Vagina (tissue), 2 donors: ENCODE data around the gene FAM9C. TPM values are rescaled to one million over a fixed set of nuclear protein-coding genes. Genes with fewer than 3 reads are reported as not detected.

ENCODE experiments used
- DNase-seq, 2 donors: peaks; one replicate each; pipeline ENCODE4 v3.0.0-alpha.2; 2017; ENCODE audit errors: extremely low spot score in 2 of 2
- H3K27ac ChIP-seq: fragments of 200-600 bp; sonication (generic); one replicate; pipeline ENCODE4 v1.5.1; 2019
- H3K27me3 ChIP-seq: fragments of 200-600 bp; sonication (generic); one replicate; pipeline ENCODE4 v1.5.1; 2019
- H3K36me3 ChIP-seq, 2 donors: fragments of 200-600 bp; sonication (generic); one replicate each; pipeline ENCODE4 v1.5.1; 2017 to 2019
- H3K4me1 ChIP-seq: fragments of 200-600 bp; sonication (generic); one replicate; pipeline ENCODE4 v1.5.1; 2019
- H3K4me3 ChIP-seq, 2 donors: fragments of 200-600 bp; sonication (generic); 1 replicate in 1 of 2; 2 replicates in 1 of 2; pipeline ENCODE4 v1.5.1; 2016 to 2019
- H3K9me3 ChIP-seq: fragments of 200-600 bp; sonication (generic); one replicate; pipeline ENCODE4 v1.5.1; 2019
- POLR2A ChIP-seq, 2 donors: fragments of 450-650 bp; IDR thresholded peaks; one replicate each; pipeline ENCODE4 v1.6.1; 2017; ENCODE audit warnings: antibody characterized with exemption in 2 of 2, mild to moderate bottlenecking in 2 of 2, moderate library complexity in 2 of 2
- POLR2AphosphoS5 ChIP-seq, 2 donors: sonication (generic); formaldehyde crosslinking; IDR thresholded peaks; one replicate each; pipeline ENCODE4 v1.9.0; 2017; ENCODE audit warnings: antibody characterized with exemption in 2 of 2, mild to moderate bottlenecking in 2 of 2, low read depth in 1 of 2; ENCODE audit not compliant: insufficient read depth in 1 of 2
- intact Hi-C: fragments of 100-400 bp; cut with DNase I; formaldehyde crosslinking; loops from one replicate; pipeline ENCODE4 v1.15.1; 2023
- total RNA-seq: library from RNA; depleted of rRNA; stranded (reverse); fragments of >200 nt; gene quantifications from one replicate; pipeline ENCODE4 v1.2.3, GENCODE V29; 2016
- TF ChIP-seq, protein P1 (sequence below), 3 experiments: fragments of 450-650 bp in 2 of 3; fragments of 200-600 bp in 1 of 3; sonication (generic) in 1 of 3; IDR thresholded peaks; one replicate each; pipeline ENCODE4 v1.5.1; 2017 to 2019; ENCODE audit warnings: antibody characterized with exemption in 3 of 3, mild to moderate bottlenecking in 2 of 3, moderate library complexity in 2 of 3

FAM9C gene
- total RNA-seq, 1 donor from 2014 or later = not detected

DNA sequence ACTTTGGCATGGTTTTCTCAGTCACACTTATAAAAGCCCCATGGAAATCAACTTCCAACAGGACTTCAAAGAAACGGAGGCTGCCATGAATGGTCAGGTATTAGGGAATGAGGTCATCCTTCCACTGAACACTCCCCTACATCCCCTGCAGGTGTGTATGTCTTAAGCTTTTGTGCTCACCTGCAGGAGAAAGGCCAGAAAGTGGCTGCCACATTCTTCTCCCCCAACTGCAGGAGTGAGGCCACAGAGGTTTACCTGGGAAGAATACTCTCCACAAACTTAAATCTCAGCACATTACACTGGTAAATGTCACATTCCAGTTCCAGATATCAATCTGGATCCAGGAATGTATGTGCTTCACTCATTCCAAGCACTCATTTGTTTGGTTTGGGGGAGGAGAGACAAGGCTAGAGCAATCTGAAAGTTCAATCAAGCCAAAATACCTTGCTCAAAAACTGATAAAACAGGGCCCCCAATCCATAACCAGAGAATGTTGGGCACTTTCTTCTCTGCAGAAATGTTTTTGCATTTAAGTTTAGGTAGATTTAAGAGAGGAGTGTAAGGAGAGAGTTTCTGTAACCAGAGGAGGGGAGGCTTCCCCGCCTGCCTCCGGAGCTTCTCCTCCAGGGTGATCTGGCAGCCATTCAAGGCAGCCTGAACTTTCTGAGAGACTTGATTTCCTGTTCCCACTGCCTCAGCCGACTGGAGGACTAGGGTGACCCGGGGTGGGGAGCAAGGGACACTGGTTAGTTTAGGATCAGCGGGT lies 15.4 kb downstream of the FAM9C start:
- no peak overlapping the region for H3K4me3 ChIP-seq
- TF ChIP-seq POLR2A (IDR thresholded peaks at IDR 0.05) (no peak), POLR2AphosphoS5 (IDR thresholded peaks at IDR 0.05; ENCODE audit: insufficient read depth in 1 of 2, low read depth in 1 of 2) (no peak)
- TF ChIP-seq, protein P1, sequence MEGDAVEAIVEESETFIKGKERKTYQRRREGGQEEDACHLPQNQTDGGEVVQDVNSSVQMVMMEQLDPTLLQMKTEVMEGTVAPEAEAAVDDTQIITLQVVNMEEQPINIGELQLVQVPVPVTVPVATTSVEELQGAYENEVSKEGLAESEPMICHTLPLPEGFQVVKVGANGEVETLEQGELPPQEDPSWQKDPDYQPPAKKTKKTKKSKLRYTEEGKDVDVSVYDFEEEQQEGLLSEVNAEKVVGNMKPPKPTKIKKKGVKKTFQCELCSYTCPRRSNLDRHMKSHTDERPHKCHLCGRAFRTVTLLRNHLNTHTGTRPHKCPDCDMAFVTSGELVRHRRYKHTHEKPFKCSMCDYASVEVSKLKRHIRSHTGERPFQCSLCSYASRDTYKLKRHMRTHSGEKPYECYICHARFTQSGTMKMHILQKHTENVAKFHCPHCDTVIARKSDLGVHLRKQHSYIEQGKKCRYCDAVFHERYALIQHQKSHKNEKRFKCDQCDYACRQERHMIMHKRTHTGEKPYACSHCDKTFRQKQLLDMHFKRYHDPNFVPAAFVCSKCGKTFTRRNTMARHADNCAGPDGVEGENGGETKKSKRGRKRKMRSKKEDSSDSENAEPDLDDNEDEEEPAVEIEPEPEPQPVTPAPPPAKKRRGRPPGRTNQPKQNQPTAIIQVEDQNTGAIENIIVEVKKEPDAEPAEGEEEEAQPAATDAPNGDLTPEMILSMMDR (IDR thresholded peaks at IDR 0.05) = no peak
- H3K36me3 ChIP-seq = no peaks in the 10 kb centered on the region
- intact Hi-C loops = no loop called here
- peaks cover 23% of the 10 kb centered on the region for H3K4me1 ChIP-seq
- no peaks in the 10 kb centered on the region for H3K9me3 ChIP-seq
- H3K27me3 ChIP-seq = no peaks in the 10 kb centered on the region
- DNase-seq = no peak
- no peak overlapping the region for H3K27ac ChIP-seq

DNA sequence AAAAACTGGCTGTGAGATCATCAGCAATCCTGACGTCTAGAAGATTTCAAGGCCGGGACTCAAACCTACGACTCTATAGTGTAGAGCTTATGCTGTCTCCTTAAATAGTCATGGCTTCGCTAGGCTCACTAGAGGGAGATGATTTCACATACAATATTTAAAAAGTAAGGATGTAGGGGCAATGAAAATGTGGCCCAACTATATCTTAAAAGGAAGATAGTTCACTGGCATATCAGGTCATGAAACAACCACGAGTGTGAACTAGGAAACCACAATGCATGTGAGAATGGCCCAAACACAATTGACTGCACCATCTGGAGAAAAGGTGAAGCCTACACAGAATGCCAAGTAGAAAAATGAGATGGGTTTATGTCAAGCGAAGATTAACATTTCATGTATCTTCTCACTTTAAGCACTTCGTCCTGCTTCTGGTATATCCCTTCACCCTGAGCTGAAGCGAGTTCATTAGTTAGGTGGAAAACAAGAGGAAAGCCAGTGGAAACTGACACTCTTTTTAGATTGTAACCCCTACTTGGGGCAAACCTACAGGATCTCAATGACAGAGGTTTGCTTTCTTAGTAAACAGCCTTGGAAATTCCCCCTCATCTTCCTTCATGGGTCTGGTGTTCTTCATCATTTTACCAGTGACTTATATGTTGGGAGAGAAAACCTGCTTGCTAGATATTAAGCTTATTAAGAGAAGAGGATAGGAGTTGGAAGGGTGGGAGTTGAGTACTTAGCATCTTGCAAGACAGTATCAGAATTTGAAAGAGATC lies 17.4 kb downstream of the FAM9C start:
- intact Hi-C loops = no loop called here
- Histone ChIP-seq H3K27me3 (no peaks in the 10 kb centered on the region), H3K4me1 (peaks cover 23% of the 10 kb centered on the region), H3K4me3 (no peak overlapping the region), H3K36me3 (no peaks in the 10 kb centered on the region), H3K27ac (no peak overlapping the region), H3K9me3 (no peaks in the 10 kb centered on the region)
- no peak for TF ChIP-seq POLR2A (IDR thresholded peaks at IDR 0.05)
- TF ChIP-seq POLR2AphosphoS5 (IDR thresholded peaks at IDR 0.05; ENCODE audit: insufficient read depth in 1 of 2, low read depth in 1 of 2) = no peak
- TF ChIP-seq, protein P1 (IDR thresholded peaks at IDR 0.05) = no peak
- no peak for DNase-seq

GRCh38 chrX:13024986-13025385 lies 19.4 kb downstream of the FAM9C start:
- Histone ChIP-seq H3K4me1 (peaks cover 15% of the 10 kb centered on the region), H3K27ac (no peak overlapping the region), H3K27me3 (no peaks in the 10 kb centered on the region), H3K9me3 (no peaks in the 10 kb centered on the region), H3K4me3 (no peak overlapping the region), H3K36me3 (no peaks in the 10 kb centered on the region)
- no peak for DNase-seq
- TF ChIP-seq POLR2A (IDR thresholded peaks at IDR 0.05) (no peak), POLR2AphosphoS5 (IDR thresholded peaks at IDR 0.05; ENCODE audit: insufficient read depth in 1 of 2, low read depth in 1 of 2) (no peak)
- TF ChIP-seq, protein P1 (IDR thresholded peaks at IDR 0.05) = no peak
- intact Hi-C loops = no loop called here

DNA sequence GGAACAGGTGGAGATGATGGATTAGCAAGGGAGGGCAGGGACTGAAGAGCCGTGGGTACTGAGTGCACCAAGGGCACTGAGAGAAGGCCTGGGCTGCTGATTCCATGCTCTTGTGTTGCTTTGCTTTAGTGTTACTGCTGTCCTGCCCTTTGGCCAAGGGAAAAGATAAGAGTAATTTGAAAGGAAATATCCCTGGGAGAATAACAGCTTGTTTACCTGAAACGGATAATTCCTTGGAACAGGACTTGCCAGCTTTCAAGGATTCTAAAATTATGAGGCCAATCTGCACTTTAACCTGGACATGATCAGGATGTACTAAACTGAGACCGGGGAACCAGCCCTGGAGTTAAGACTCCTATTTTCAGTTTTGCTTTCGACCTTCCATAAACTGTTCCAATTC lies 20.4 kb downstream of the FAM9C start:
- TF ChIP-seq, protein P1 (IDR thresholded peaks at IDR 0.05) = no peak
- TF ChIP-seq POLR2AphosphoS5 (IDR thresholded peaks at IDR 0.05; ENCODE audit: insufficient read depth in 1 of 2, low read depth in 1 of 2) = no peak
- no peak for TF ChIP-seq POLR2A (IDR thresholded peaks at IDR 0.05)
- no peak overlapping the region for H3K27ac ChIP-seq
- intact Hi-C loops = no loop called here
- no peaks in the 10 kb centered on the region for H3K36me3 ChIP-seq
- DNase-seq = no peak
- no peaks in the 10 kb centered on the region for H3K9me3 ChIP-seq
- H3K4me1 ChIP-seq = peaks cover 5% of the 10 kb centered on the region
- H3K27me3 ChIP-seq = no peaks in the 10 kb centered on the region
- no peak overlapping the region for H3K4me3 ChIP-seq

GRCh38 chrX:13023567-13023966 lies 20.9 kb downstream of the FAM9C start:
- H3K27ac ChIP-seq = no peak overlapping the region
- H3K27me3 ChIP-seq = no peaks in the 10 kb centered on the region
- intact Hi-C loops = no loop called here
- H3K36me3 ChIP-seq = no peaks in the 10 kb centered on the region
- no peak for TF ChIP-seq POLR2A (IDR thresholded peaks at IDR 0.05)
- TF ChIP-seq POLR2AphosphoS5 (IDR thresholded peaks at IDR 0.05; ENCODE audit: insufficient read depth in 1 of 2, low read depth in 1 of 2) = no peak
- TF ChIP-seq, protein P1 (IDR thresholded peaks at IDR 0.05) = no peak
- no peak for DNase-seq
- peaks cover 1% of the 10 kb centered on the region for H3K4me1 ChIP-seq
- no peaks in the 10 kb centered on the region for H3K9me3 ChIP-seq
- H3K4me3 ChIP-seq = no peak overlapping the region
